GM21825 (cell line): Measurements from ENCODE around the gene ARL10.

Source experiments
- ATAC-seq: cut with Tn5 transposase; IDR thresholded peaks from one replicate; pipeline ENCODE4 v1.9.1; 2021; ENCODE audit warnings: mild to moderate bottlenecking, moderate library complexity; ENCODE audit not compliant: unreplicated experiment

Gene ARL10

GRCh38 chr5:176365351-176366231 is at the start of gene ARL10:
ARL10 (plus strand) TSS chr5:176365487; CDS start chr5:176365564, 77 bp downstream.
- ATAC-seq = no peak

- ATAC-seq = no peak
Observed at GRCh38 chr5:176317534-176318374, 47.5 kb upstream of the ARL10 start.

GRCh38 chr5:176319827-176320554 is 45.3 kb upstream of the ARL10 start:
- ATAC-seq = no peak

GRCh38 chr5:176320577-176320976 is 44.7 kb upstream of the ARL10 start:
- ATAC-seq = no peak

GRCh38 chr5:176334031-176334770 is 31.1 kb upstream of the ARL10 start:
- no peak for ATAC-seq

GRCh38 chr5:176337913-176338312 is 27.4 kb upstream of the ARL10 start:
- no peak for ATAC-seq

- no peak for ATAC-seq
Observed at GRCh38 chr5:176339304-176339703, 26.0 kb upstream of the ARL10 start.

GRCh38 chr5:176341325-176342157 is 23.7 kb upstream of the ARL10 start:
- ATAC-seq = no peak

- no peak for ATAC-seq
Observed at GRCh38 chr5:176342158-176342483, 23.2 kb upstream of the ARL10 start.

- no peak for ATAC-seq
Observed at GRCh38 chr5:176342766-176343458, 22.4 kb upstream of the ARL10 start.

- ATAC-seq = no peak
Observed at GRCh38 chr5:176350416-176350815, 14.9 kb upstream of the ARL10 start.

- no peak for ATAC-seq
Observed at GRCh38 chr5:176352116-176352878, 13.0 kb upstream of the ARL10 start.

GRCh38 chr5:176353533-176353932 is 11.8 kb upstream of the ARL10 start:
- no peak for ATAC-seq

- no peak for ATAC-seq
Observed at GRCh38 chr5:176355400-176356178, 9.7 kb upstream of the ARL10 start.

GRCh38 chr5:176356179-176356566 is 9.1 kb upstream of the ARL10 start:
- no peak for ATAC-seq

- ATAC-seq = no peak
Observed at GRCh38 chr5:176359658-176360057, 5.6 kb upstream of the ARL10 start.

- no peak for ATAC-seq
Observed at GRCh38 chr5:176360894-176361436, 4.3 kb upstream of the ARL10 start.
